ENCODE measurements around the gene ENTPD1.
A peak's percentile ranks its signal among the peaks of the same experiment; 100 is the strongest.
"Not testable (repeated sequence)": the region's sequence is repeated elsewhere in the genome, so short reads cannot be mapped to it uniquely, and the experiment has no call there.

The ENTPD1 gene

DNA sequence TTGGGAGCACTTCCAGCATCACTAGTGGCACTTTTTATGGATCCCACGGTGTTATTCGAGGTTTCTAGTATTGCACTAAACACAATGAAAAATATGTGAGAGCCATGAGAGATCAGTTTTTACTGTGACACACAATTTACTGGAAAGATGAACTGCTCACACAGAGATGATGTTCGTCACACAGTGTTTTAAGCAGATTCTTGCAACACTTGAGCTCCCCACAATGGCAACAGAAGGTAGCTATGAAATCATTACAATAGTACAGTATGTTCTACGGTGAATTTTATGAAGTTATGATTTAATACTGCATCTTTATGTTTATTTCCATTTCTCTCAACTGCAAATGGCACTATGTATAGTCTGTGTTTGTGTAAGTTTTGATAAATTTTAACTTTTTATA is 27.4 kb upstream of the ENTPD1 start:
- no peak overlapping the region for H3K4me3 ChIP-seq (ENCODE audit: low read depth, low read length)
- DNase-seq (ENCODE audit: low read depth) = no peak
- TF ChIP-seq, protein P1, sequence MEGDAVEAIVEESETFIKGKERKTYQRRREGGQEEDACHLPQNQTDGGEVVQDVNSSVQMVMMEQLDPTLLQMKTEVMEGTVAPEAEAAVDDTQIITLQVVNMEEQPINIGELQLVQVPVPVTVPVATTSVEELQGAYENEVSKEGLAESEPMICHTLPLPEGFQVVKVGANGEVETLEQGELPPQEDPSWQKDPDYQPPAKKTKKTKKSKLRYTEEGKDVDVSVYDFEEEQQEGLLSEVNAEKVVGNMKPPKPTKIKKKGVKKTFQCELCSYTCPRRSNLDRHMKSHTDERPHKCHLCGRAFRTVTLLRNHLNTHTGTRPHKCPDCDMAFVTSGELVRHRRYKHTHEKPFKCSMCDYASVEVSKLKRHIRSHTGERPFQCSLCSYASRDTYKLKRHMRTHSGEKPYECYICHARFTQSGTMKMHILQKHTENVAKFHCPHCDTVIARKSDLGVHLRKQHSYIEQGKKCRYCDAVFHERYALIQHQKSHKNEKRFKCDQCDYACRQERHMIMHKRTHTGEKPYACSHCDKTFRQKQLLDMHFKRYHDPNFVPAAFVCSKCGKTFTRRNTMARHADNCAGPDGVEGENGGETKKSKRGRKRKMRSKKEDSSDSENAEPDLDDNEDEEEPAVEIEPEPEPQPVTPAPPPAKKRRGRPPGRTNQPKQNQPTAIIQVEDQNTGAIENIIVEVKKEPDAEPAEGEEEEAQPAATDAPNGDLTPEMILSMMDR (IDR thresholded peaks at IDR 0.05; ENCODE audit: insufficient read depth, low read depth, low read length, missing control alignments) = no peak

DNA sequence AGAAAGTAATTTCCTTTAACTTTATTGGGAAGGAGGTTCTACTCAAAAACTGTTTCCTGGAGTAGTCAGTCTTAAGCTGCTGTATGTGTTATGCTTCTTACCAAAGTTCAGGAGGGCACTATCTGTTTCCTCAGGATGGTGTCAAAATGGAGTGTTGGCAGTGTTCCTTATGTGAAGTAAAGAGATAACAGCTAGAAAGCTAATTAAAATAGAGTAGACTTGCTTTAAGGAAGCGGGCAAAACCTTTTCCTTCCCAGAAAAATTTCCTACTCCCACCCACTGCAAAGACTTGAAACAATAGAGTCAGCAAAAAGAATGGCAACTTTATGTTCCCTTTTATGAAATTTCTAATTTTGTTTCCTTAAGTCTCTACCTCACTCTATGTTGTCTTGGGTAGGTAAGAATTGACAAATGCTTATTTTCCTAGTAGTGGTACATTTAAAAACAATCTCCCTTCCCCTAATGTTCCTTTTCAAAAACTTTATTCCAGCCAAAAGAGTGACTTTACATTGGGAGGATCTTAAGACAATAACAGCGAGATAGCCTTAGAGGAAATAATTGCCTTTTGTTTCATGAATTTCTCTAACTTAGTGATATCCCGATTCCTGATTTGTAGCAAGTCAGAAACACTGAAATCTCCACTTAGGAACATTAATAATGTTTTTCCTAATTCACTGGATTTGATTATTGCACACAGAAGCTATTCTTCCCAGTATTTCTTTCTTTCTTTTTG is 26.5 kb upstream of the ENTPD1 start:
- no peak for DNase-seq (ENCODE audit: low read depth)
- no peak overlapping the region for H3K4me3 ChIP-seq (ENCODE audit: low read depth, low read length)
- TF ChIP-seq, protein P1 (IDR thresholded peaks at IDR 0.05; ENCODE audit: insufficient read depth, low read depth, low read length, missing control alignments) = no peak

DNA sequence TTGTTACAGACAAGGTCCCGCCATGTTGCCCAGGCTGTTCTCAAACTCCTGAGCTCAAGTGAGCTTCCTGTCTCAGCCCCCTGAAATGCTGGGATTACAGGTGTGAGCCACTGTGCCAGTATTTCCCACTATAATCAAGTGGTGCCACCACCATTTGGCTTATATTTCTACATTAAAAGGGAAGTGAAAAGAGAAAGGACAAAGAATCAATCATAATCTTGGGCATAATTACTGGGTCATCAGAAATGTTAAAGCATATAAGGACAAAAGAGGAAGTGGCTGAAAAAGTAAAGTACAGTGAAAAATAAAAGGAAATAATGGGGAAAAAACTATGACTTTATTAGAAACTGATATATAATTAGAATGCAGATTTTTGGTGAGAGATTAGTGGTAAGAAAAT is 25.7 kb upstream of the ENTPD1 start:
- DNase-seq (ENCODE audit: low read depth) = no peak
- no peak overlapping the region for H3K4me3 ChIP-seq (ENCODE audit: low read depth, low read length)
- TF ChIP-seq, protein P1 (IDR thresholded peaks at IDR 0.05; ENCODE audit: insufficient read depth, low read depth, low read length, missing control alignments) = no peak

DNA sequence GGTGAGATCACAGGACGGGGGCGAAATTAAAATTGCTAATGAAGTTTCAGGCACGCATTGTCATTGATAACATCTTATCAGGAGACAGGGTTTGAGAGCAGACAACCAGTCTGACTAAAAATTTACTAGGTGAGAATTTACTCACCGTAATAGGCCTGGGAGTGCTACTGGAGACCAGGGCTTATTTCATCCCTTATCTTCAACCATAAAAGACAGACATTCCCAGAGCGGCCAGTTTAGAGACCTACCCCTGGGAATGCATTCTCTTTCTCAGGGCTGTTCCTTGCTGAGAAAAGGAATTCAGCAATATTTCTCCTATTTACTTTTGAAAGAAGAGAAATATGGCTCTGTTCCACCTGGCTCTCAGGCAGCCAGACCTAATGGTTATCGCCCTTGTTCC is 23.1 kb upstream of the ENTPD1 start:
- H3K4me3 ChIP-seq (ENCODE audit: low read depth, low read length) = not testable (repeated sequence)

DNA sequence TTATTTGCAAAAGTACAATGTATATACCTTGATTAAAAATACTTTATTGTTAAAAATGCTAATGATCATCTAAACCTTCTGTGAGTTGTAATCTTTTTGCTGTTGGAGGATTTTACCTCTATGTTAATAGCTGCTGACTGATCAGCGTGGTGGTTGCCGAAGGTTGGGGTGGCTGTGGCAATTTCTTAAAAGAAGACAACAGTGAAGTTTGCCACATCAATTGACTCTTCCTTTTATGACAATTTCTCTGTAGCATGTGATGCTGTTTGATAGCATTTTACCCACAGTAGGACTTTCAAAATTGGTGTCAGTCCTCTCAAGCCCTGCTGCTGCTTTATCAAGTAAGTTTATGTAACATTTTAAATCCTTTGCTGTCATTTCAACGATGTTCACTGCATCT is 16.9 kb upstream of the ENTPD1 start:
- H3K4me3 ChIP-seq (ENCODE audit: low read depth, low read length) = no peak overlapping the region
- TF ChIP-seq, protein P1 (IDR thresholded peaks at IDR 0.05; ENCODE audit: insufficient read depth, low read depth, low read length, missing control alignments) = no peak
- DNase-seq (ENCODE audit: low read depth) = no peak

More for the DNA sequence above, 23.1 kb upstream of the ENTPD1 start:
- not testable (repeated sequence) for DNase-seq (ENCODE audit: low read depth)

DNA sequence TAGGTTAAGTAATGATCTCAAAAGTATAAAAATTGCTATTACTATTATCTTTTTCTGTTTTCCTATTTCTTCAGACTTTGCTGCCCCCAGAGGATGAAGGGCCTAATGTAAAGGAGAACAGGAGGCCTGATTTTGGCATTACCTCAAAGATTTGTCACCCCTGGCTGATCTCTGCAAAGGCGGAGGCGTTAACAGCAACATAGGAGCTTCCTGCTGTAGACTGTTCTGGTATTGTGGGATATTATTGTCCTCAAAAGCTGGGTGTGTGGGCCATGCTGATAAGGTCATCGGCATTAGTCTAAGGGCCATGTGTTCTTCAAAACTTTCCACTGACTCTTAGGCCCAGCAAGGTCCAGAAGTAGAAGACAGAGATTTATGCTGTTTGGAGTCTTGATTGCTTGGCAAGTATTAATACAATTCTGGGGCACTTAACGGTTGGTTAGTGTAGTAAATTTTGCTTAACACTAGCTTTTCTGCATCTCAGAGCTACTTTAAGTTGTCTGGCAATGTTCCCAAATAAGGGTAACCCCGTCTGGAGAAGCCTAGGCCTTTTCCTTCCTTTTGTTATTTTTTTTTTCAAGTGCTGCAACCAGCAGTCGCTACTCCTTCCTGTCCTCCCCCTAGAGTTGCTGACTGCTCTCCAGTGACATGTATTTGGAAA is 14.0 kb upstream of the ENTPD1 start:
- DNase-seq (ENCODE audit: low read depth) = peak; percentile 77
- H3K4me3 ChIP-seq (ENCODE audit: low read depth, low read length) = peak overlapping the region; percentile 63
- TF ChIP-seq, protein P1 (IDR thresholded peaks at IDR 0.05; ENCODE audit: insufficient read depth, low read depth, low read length, missing control alignments) = peak; percentile 41

DNA sequence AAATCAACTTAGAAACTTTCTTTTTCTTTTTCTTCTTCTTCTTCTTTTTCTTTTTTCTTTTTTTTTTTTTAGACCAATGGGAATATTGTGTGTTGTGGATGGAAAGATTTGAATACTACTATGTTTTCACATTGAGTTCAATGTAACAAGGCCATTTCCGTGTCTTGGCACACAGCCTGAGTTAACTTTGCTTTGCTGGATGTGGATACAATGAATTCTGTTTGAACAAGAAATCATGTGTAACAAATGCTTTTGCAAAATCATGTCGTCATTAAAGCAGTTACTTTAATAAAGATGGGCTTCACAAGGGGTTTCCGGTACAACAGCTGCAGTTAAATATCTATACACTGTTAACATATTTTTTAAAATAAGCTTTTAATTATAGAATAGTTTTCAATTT is 13.5 kb upstream of the ENTPD1 start:
- peak; percentile 42 for DNase-seq (ENCODE audit: low read depth)
- TF ChIP-seq, protein P1 (IDR thresholded peaks at IDR 0.05; ENCODE audit: insufficient read depth, low read depth, low read length, missing control alignments) = no peak
- peak overlapping the region; percentile 63 for H3K4me3 ChIP-seq (ENCODE audit: low read depth, low read length)
